Measurements from ENCODE around the gene TTC28. TPM values are rescaled to one million over a fixed set of nuclear protein-coding genes. Genes with fewer than 3 reads are reported as not detected.
A peak's percentile ranks its signal among the peaks of the same experiment; 100 is the strongest.

TTC28 gene
- total RNA-seq, 1 donor from 2014 or later: 13.5 TPM

DNA sequence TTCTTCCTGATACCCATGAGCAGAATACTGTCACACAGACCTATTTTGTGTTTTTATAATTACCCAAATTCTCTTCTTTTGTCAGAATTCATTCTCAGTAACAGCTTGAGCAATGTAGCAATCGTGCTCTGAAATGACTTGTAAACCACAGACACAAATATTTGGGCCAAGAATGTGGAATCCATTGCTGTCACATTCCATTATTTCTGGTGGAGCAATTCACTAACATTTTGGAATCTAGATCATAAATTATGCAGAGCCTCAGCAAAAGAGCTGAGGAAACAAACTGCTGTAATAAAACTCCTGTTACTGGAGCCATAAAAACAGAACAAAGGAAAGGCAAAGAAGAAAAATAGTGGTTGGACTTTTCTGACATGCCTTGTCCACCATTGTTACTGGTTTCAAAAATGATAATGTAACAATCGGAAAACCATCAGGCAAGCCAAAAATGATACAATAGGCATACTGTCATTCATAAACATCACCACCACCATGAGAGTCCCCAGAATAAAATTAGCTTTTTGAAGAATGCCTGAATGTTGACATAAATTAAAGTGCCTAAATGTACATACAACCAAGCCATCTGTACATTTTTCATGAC lies 537.2 kb downstream of the TTC28 start:
- TF ChIP-seq, protein P1, sequence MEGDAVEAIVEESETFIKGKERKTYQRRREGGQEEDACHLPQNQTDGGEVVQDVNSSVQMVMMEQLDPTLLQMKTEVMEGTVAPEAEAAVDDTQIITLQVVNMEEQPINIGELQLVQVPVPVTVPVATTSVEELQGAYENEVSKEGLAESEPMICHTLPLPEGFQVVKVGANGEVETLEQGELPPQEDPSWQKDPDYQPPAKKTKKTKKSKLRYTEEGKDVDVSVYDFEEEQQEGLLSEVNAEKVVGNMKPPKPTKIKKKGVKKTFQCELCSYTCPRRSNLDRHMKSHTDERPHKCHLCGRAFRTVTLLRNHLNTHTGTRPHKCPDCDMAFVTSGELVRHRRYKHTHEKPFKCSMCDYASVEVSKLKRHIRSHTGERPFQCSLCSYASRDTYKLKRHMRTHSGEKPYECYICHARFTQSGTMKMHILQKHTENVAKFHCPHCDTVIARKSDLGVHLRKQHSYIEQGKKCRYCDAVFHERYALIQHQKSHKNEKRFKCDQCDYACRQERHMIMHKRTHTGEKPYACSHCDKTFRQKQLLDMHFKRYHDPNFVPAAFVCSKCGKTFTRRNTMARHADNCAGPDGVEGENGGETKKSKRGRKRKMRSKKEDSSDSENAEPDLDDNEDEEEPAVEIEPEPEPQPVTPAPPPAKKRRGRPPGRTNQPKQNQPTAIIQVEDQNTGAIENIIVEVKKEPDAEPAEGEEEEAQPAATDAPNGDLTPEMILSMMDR (IDR thresholded peaks at IDR 0.05; ENCODE audit: insufficient read depth, low read length, poor library complexity, severe bottlenecking): no peak
- Histone ChIP-seq H3K36me3 (ENCODE audit: control insufficient read depth, insufficient read depth, low read length) (no peaks in the 10 kb centered on the region), H3K27me3 (ENCODE audit: control insufficient read depth, insufficient read depth, low read length) (no peaks in the 10 kb centered on the region), H3K4me3 (ENCODE audit: low read depth, low read length) (no peak overlapping the region)
- peak; percentile 63 for DNase-seq (ENCODE audit: low read depth)

DNA sequence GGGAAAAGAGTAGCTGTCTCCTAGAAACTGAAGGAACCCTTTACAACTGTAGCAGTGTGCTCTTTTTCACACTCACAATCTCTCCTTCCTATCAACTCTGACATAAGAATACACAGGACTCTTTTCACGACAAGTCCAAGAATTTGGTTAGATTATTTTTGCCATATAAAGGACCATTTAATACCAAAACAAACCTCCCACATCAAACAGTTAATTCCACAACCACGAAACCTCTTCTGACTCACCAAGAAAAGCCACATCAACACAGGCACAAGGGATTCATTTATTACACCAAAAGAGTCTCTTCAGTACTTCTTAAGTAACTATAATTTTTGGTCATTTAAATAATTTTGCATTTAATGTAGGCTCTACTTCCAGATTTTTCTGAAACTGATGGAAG lies 538.0 kb downstream of the TTC28 start:
- Histone ChIP-seq H3K4me3 (ENCODE audit: low read depth, low read length) (no peak overlapping the region), H3K27me3 (ENCODE audit: control insufficient read depth, insufficient read depth, low read length) (no peaks in the 10 kb centered on the region), H3K36me3 (ENCODE audit: control insufficient read depth, insufficient read depth, low read length) (no peaks in the 10 kb centered on the region)
- TF ChIP-seq, protein P1 (IDR thresholded peaks at IDR 0.05; ENCODE audit: insufficient read depth, low read length, poor library complexity, severe bottlenecking): no peak
- peak; percentile 43 for DNase-seq (ENCODE audit: low read depth)

DNA sequence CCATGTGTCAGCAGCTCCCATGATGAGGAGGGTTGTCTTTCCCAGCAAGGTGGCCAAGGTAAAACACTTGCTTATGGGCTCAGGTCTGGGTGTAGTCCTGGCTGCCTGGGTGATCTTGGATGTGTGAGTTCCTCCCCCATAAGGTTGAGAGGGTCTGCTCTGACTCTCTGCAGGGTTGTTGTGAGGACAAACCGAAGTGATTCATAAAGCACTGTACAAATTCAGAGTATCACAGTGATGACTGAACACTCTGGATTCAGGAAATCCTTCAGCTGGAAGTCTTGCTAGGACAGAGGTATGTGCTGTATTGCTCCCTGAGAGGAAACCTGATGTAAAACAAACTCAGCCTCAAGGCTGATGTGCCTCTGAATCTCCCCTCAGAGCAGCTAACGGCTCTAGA lies 539.7 kb downstream of the TTC28 start:
- peak; percentile 74 for DNase-seq (ENCODE audit: low read depth)
- Histone ChIP-seq H3K27me3 (ENCODE audit: control insufficient read depth, insufficient read depth, low read length) (no peaks in the 10 kb centered on the region), H3K36me3 (ENCODE audit: control insufficient read depth, insufficient read depth, low read length) (no peaks in the 10 kb centered on the region), H3K4me3 (ENCODE audit: low read depth, low read length) (no peak overlapping the region)
- TF ChIP-seq, protein P1 (IDR thresholded peaks at IDR 0.05; ENCODE audit: insufficient read depth, low read length, poor library complexity, severe bottlenecking): no peak

DNA sequence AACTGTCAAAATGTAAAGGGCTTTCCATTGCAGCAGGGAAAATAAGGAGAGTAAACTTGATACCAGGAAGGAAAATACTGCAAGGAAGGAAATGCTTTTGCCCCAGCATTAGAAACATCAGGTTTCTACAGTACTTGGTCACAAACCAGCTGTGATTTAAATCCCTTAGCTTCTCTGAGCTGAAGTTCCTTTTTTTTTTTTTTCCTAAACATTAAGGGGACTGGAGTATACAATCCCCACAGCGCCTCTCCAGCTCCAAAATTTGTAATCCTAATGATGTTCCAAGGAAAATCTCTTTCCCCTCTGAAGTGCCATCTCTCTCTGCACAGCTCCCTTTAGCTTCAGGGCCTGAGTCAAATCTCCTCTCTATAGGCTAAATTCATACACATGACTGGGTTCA lies 540.1 kb downstream of the TTC28 start:
- TF ChIP-seq, protein P1 (IDR thresholded peaks at IDR 0.05; ENCODE audit: insufficient read depth, low read length, poor library complexity, severe bottlenecking): no peak
- DNase-seq (ENCODE audit: low read depth): no peak
- no peaks in the 10 kb centered on the region for H3K27me3 ChIP-seq (ENCODE audit: control insufficient read depth, insufficient read depth, low read length)
- H3K4me3 ChIP-seq (ENCODE audit: low read depth, low read length): no peak overlapping the region
- H3K36me3 ChIP-seq (ENCODE audit: control insufficient read depth, insufficient read depth, low read length): no peaks in the 10 kb centered on the region

DNA sequence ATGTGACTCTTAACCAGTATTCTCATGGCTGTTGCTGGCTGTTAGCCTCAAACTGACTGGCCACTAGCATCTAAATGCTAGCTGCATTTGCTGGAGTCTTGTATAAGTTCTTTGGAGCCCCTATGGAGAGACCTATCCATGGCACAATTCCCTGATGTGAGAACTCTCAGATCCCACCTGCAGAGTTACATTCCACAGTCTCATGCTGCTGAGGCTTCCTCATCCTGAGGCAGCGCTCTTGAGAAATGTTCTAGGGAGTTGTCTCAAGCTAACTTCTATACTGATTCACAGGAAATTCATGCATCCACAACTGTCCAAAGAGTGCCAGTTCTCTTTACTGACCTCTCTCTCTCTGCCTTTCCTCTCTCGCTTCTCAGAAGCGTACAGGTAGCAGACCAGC lies 542.6 kb downstream of the TTC28 start:
- H3K27me3 ChIP-seq (ENCODE audit: control insufficient read depth, insufficient read depth, low read length): no peaks in the 10 kb centered on the region
- no peak overlapping the region for H3K4me3 ChIP-seq (ENCODE audit: low read depth, low read length)
- DNase-seq (ENCODE audit: low read depth): no peak
- TF ChIP-seq, protein P1 (IDR thresholded peaks at IDR 0.05; ENCODE audit: insufficient read depth, low read length, poor library complexity, severe bottlenecking): no peak
- H3K36me3 ChIP-seq (ENCODE audit: control insufficient read depth, insufficient read depth, low read length): no peaks in the 10 kb centered on the region

DNA sequence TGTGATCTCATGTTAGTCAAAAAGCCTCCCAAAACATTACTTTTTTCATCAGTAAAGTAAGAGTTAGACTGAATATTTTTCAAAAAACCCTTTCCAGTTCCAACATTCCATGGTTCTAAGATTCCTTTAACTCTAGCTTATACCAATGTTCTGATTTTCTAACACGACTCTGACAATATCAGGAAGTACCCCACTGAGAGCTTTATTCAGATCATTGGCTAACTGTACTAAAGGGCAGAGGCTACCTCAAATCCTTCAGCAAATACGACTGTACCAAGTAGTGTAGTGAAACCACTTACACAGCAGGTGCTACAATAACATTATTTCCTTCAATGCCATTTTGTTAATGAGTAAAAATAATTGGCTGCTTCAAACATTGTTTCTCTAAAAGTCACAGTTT lies 547.2 kb downstream of the TTC28 start:
- TF ChIP-seq, protein P1 (IDR thresholded peaks at IDR 0.05; ENCODE audit: insufficient read depth, low read length, poor library complexity, severe bottlenecking): no peak
- Histone ChIP-seq H3K27me3 (ENCODE audit: control insufficient read depth, insufficient read depth, low read length) (no peaks in the 10 kb centered on the region), H3K4me3 (ENCODE audit: low read depth, low read length) (no peak overlapping the region), H3K36me3 (ENCODE audit: control insufficient read depth, insufficient read depth, low read length) (no peaks in the 10 kb centered on the region)
- no peak for DNase-seq (ENCODE audit: low read depth)
